ENCODE measurements around the gene RHOF.

Gene RHOF

GRCh38 chr12:121788176-121788818 lies 5.2 kb downstream of the RHOF start:
- ChIA-PET POLR2A (no interaction called here), CTCF (interaction anchor here (0.6 to 0.8 kb wide), 2 partner anchors 8 to 15 kb away, joined by 3 to 4 read pairs; no protein-coding TSS in a partner anchor)
- no peak for TF ChIP-seq SP1 (IDR thresholded peaks at IDR 0.05)
- no peak for TF ChIP-seq FOXK2 (IDR thresholded peaks at IDR 0.05)
- TF ChIP-seq BHLHE40 (IDR thresholded peaks at IDR 0.05; ENCODE audit: borderline replicate concordance) = no peak
- TF ChIP-seq NFRKB (IDR thresholded peaks at IDR 0.05) = no peak
- no peak for DNase-seq (ENCODE audit: extremely low spot score)

DNA sequence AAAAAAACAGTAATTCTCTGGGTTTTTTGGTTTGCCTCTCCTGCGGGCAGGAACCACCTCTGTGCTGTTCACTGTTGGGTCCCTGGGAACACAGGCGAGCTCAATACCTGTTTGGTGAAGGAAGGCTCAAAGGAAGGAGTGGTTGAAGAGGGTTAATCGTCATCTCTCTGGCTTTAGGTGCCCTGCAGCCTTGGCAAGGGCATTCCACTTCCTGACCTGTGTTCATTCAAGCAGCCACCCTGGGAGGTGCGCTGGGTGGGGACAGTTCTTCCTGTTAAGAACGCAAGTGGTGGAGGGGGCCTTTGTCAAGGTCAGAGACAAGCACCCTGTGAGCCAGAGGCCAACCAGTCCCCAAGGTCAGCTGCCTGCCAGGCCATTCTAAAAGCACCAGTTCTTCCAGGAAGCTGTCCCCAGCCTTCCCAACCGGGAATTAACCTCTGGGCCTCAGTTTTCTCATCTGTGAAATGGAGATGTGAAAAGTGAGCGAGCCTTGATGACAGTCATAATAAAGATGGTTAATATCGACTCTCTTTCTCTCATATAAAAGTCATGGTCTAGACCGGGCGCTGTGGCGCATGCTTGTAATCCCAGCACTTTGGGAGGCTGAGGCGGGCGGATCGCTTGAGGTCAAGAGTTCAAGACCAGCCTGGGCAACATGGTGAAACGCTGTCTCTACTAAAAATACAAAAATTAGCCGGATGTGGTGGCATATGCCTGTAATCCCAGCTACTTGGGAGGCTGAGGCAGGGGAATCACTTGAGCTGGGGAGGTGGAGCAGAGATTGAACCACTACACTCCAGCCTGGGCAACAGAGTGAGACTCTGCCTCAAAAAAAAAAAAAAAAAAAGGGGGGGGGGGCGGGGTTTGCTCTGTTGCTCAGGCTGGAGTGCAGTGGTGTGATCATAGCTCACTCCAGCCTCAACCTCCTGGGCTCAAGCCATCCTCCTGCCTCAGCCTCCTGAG lies 6.1 kb downstream of the RHOF start:
- TF ChIP-seq FOXK2 (IDR thresholded peaks at IDR 0.05) (no peak), ZNF384 (IDR thresholded peaks at IDR 0.05) (no peak), NFRKB (IDR thresholded peaks at IDR 0.05) (no peak), FOXA1 (IDR thresholded peaks at IDR 0.05) (no peak), HDGF (IDR thresholded peaks at IDR 0.05; ENCODE audit: borderline replicate concordance) (no peak), L3MBTL2 (conservative IDR thresholded peaks at IDR 0.05) (no peak), SP1 (IDR thresholded peaks at IDR 0.05) (no peak), FOXM1 (IDR thresholded peaks at IDR 0.05; ENCODE audit: borderline replicate concordance) (no peak), ELF4 (IDR thresholded peaks at IDR 0.05) (no peak)
- TF ChIP-seq, protein P1, sequence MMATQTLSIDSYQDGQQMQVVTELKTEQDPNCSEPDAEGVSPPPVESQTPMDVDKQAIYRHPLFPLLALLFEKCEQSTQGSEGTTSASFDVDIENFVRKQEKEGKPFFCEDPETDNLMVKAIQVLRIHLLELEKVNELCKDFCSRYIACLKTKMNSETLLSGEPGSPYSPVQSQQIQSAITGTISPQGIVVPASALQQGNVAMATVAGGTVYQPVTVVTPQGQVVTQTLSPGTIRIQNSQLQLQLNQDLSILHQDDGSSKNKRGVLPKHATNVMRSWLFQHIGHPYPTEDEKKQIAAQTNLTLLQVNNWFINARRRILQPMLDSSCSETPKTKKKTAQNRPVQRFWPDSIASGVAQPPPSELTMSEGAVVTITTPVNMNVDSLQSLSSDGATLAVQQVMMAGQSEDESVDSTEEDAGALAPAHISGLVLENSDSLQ (IDR thresholded peaks at IDR 0.05) = no peak
- DNase-seq (ENCODE audit: extremely low spot score) = no peak
- ChIA-PET POLR2A (no interaction called here), CTCF (interaction anchor here (0.7 to 10.0 kb wide), 3 partner anchors 8 to 124 kb away, joined by 3 to 87 read pairs (median 4); partner anchors contain the start of gene RHOF)

DNA sequence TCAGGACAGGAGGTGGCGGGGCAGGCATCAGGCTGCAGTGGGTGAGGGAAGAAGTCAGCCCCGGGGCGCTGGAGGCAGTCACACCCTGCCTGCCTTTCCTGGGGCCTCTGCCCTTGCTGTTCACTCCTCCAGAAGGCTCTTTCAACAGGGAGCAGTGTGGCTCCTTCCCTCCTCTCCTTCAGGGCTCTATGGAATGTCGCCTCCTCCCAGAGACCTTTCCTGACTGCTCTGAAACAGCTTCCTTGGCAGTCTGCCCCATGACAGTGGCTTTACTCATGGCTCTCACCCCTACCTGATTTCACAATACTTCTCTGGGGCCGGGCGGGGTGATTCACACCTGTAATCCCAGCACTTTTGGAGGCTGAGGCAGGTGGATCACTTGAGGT lies 7.1 kb downstream of the RHOF start:
- ChIA-PET POLR2A (no interaction called here), CTCF (interaction anchor here (0.7 to 10.0 kb wide), 2 partner anchors 9 to 125 kb away, joined by 3 to 87 read pairs; partner anchors contain the start of gene RHOF)
- no peak for TF ChIP-seq HDGF (IDR thresholded peaks at IDR 0.05; ENCODE audit: borderline replicate concordance)
- no peak for TF ChIP-seq CTBP1 (IDR thresholded peaks at IDR 0.05; ENCODE audit: borderline replicate concordance)
- TF ChIP-seq, protein P1 (IDR thresholded peaks at IDR 0.05) = no peak
- TF ChIP-seq FOXA1 (IDR thresholded peaks at IDR 0.05) = no peak
- TF ChIP-seq SUZ12 (IDR thresholded peaks at IDR 0.05) = no peak
- no peak for TF ChIP-seq ZNF384 (IDR thresholded peaks at IDR 0.05)
- no peak for TF ChIP-seq FOXM1 (IDR thresholded peaks at IDR 0.05; ENCODE audit: borderline replicate concordance)
- no peak for TF ChIP-seq ELF4 (IDR thresholded peaks at IDR 0.05)
- no peak for TF ChIP-seq TARDBP (IDR thresholded peaks at IDR 0.05)
- no peak for TF ChIP-seq SP1 (IDR thresholded peaks at IDR 0.05)
- no peak for TF ChIP-seq NFRKB (IDR thresholded peaks at IDR 0.05)
- no peak for TF ChIP-seq ARNT (IDR thresholded peaks at IDR 0.05)
- no peak for TF ChIP-seq FOXK2 (IDR thresholded peaks at IDR 0.05)
- no peak for TF ChIP-seq BHLHE40 (IDR thresholded peaks at IDR 0.05; ENCODE audit: borderline replicate concordance)
- no peak for TF ChIP-seq LEF1 (IDR thresholded peaks at IDR 0.05; ENCODE audit: borderline replicate concordance)
- no peak for TF ChIP-seq L3MBTL2 (conservative IDR thresholded peaks at IDR 0.05)
- DNase-seq (ENCODE audit: extremely low spot score) = no peak

- no peak for DNase-seq (ENCODE audit: extremely low spot score)
- ChIA-PET POLR2A (no interaction called here), CTCF (interaction anchor here (0.6 to 10.0 kb wide), 2 partner anchors 11 to 1928 kb away, joined by 3 to 87 read pairs; partner anchors contain the start of gene RHOF)
- no peak for TF ChIP-seq L3MBTL2 (conservative IDR thresholded peaks at IDR 0.05)
- TF ChIP-seq ARNT (IDR thresholded peaks at IDR 0.05) = no peak
- TF ChIP-seq BHLHE40 (IDR thresholded peaks at IDR 0.05; ENCODE audit: borderline replicate concordance) = no peak
- TF ChIP-seq SP1 (IDR thresholded peaks at IDR 0.05) = no peak
- no peak for TF ChIP-seq FOXA1 (IDR thresholded peaks at IDR 0.05)
- TF ChIP-seq CTBP1 (IDR thresholded peaks at IDR 0.05; ENCODE audit: borderline replicate concordance) = no peak
- no peak for TF ChIP-seq FOXK2 (IDR thresholded peaks at IDR 0.05)
- no peak for TF ChIP-seq FOXM1 (IDR thresholded peaks at IDR 0.05; ENCODE audit: borderline replicate concordance)
- no peak for TF ChIP-seq HDGF (IDR thresholded peaks at IDR 0.05; ENCODE audit: borderline replicate concordance)
Observed at GRCh38 chr12:121784460-121784859, 9.0 kb downstream of the RHOF start.

GRCh38 chr12:121783766-121784165 lies 9.7 kb downstream of the RHOF start:
- no peak for TF ChIP-seq FOXM1 (IDR thresholded peaks at IDR 0.05; ENCODE audit: borderline replicate concordance)
- TF ChIP-seq FOXA1 (IDR thresholded peaks at IDR 0.05) = no peak
- no peak for TF ChIP-seq SUZ12 (IDR thresholded peaks at IDR 0.05)
- TF ChIP-seq ELF4 (IDR thresholded peaks at IDR 0.05) = no peak
- no peak for TF ChIP-seq ZNF384 (IDR thresholded peaks at IDR 0.05)
- CTCF ChIA-PET = interaction anchor here (10.0 kb wide), 1 partner anchor 12 kb away, joined by 87 read pairs; the partner anchor contains the start of gene RHOF
- DNase-seq (ENCODE audit: extremely low spot score) = no peak
- POLR2A ChIA-PET = no interaction called here
